DMS53 (cell line): ENCODE results near the gene IGSF9B.

ENCODE experiments used
- DNase-seq: peaks from one replicate; lab custom pipeline; 2025; lab: John Stamatoyannopoulos, UW

The IGSF9B gene

GRCh38 chr11:133936592-133936991 is 20.2 kb downstream of the IGSF9B start:
- no peak for DNase-seq

GRCh38 chr11:133936136-133936535 is 20.6 kb downstream of the IGSF9B start:
- no peak for DNase-seq

GRCh38 chr11:133935551-133935910 is 21.2 kb downstream of the IGSF9B start:
- DNase-seq, result no peak

- peak; percentile 32 for DNase-seq
Observed at GRCh38 chr11:133934599-133935550, 21.9 kb downstream of the IGSF9B start.

GRCh38 chr11:133934096-133934495 is 22.7 kb downstream of the IGSF9B start:
- no peak for DNase-seq

- no peak for DNase-seq
Observed at GRCh38 chr11:133931449-133932060, 25.2 kb downstream of the IGSF9B start.

- peak; percentile 73 for DNase-seq
Observed at GRCh38 chr11:133930767-133931448, 25.9 kb downstream of the IGSF9B start.

GRCh38 chr11:133930053-133930766 is 26.6 kb downstream of the IGSF9B start:
- DNase-seq, result no peak

- no peak for DNase-seq
Observed at GRCh38 chr11:133929401-133930052, 27.2 kb downstream of the IGSF9B start.

GRCh38 chr11:133928628-133929059 is 28.1 kb downstream of the IGSF9B start:
- peak; percentile 73 for DNase-seq

- peak; percentile 93 for DNase-seq
Observed at GRCh38 chr11:133927690-133928627, 28.8 kb downstream of the IGSF9B start.

GRCh38 chr11:133926466-133927246 is 30.1 kb downstream of the IGSF9B start:
- no peak for DNase-seq

GRCh38 chr11:133925756-133926155 is 31.0 kb downstream of the IGSF9B start:
- DNase-seq, result no peak

GRCh38 chr11:133924661-133925060 is 32.1 kb downstream of the IGSF9B start:
- no peak for DNase-seq

- DNase-seq, result no peak
Observed at GRCh38 chr11:133922078-133922870, 34.5 kb downstream of the IGSF9B start.

GRCh38 chr11:133921513-133921912 is 35.3 kb downstream of the IGSF9B start:
- DNase-seq, result no peak

- no peak for DNase-seq
Observed at GRCh38 chr11:133921026-133921425, 35.7 kb downstream of the IGSF9B start.

- DNase-seq, result peak; percentile 53
Observed at GRCh38 chr11:133920109-133920990, 36.4 kb downstream of the IGSF9B start.
